ENCODE results near the gene FOSL1.
"Not testable (repeated sequence)": the region's sequence is repeated elsewhere in the genome, so short reads cannot be mapped to it uniquely, and the experiment has no call there.

The FOSL1 gene

GRCh38 chr11:65852508-65853245 lies 47.5 kb downstream of the FOSL1 start:
- DNase-seq (ENCODE audit: low read depth, low spot score): no peak

GRCh38 chr11:65851811-65852507 lies 48.2 kb downstream of the FOSL1 start:
- no peak for DNase-seq (ENCODE audit: low read depth, low spot score)

- DNase-seq (ENCODE audit: low read depth, low spot score): no peak
These were observed 49.1 kb downstream of the FOSL1 start for GRCh38 chr11:65851083-65851579.

- no peak for DNase-seq (ENCODE audit: low read depth, low spot score)
These were observed 49.7 kb downstream of the FOSL1 start for GRCh38 chr11:65850217-65851082.

- DNase-seq (ENCODE audit: low read depth, low spot score): no peak
These were observed 50.4 kb downstream of the FOSL1 start for GRCh38 chr11:65849771-65850216.

- no peak for DNase-seq (ENCODE audit: low read depth, low spot score)
These were observed 50.8 kb downstream of the FOSL1 start for GRCh38 chr11:65849366-65849765.

- not testable (repeated sequence) for DNase-seq (ENCODE audit: low read depth, low spot score)
These were observed 51.5 kb downstream of the FOSL1 start for GRCh38 chr11:65848693-65849092.

GRCh38 chr11:65847746-65848145 lies 52.4 kb downstream of the FOSL1 start:
- DNase-seq (ENCODE audit: low read depth, low spot score): no peak

- no peak for DNase-seq (ENCODE audit: low read depth, low spot score)
These were observed 55.8 kb downstream of the FOSL1 start for GRCh38 chr11:65844231-65844872.

GRCh38 chr11:65843811-65844210 lies 56.4 kb downstream of the FOSL1 start:
- DNase-seq (ENCODE audit: low read depth, low spot score): no peak

- DNase-seq (ENCODE audit: low read depth, low spot score): no peak
These were observed 58.0 kb downstream of the FOSL1 start for GRCh38 chr11:65842144-65842543.

Measured in activated naive CD8-positive, alpha-beta T cell treated with anti-CD3 and anti-CD28 coated beads, Interleukin-2, amount 50 U/mL, for 16 hours (primary cell).